Breast epithelium (tissue), 3 donors: ENCODE results near the gene PDZRN3.

Source experiments
- CTCF ChIP-seq, 3 donors: fragments of 450-650 bp; IDR thresholded peaks; one replicate each; pipeline ENCODE4 v1.5.1; 2016 to 2017; ENCODE audit warnings: antibody characterized with exemption in 3 of 3, mild to moderate bottlenecking in 3 of 3, moderate library complexity in 3 of 3
- POLR2AphosphoS5 ChIP-seq, 3 donors: sonication (generic); formaldehyde crosslinking; IDR thresholded peaks; one replicate each; pipeline ENCODE4 v1.6.1; 2017; ENCODE audit warnings: antibody characterized with exemption in 3 of 3

GRCh38 chr3:73575519-73575918 lies 49.2 kb downstream of the PDZRN3 start:
- TF ChIP-seq CTCF (IDR thresholded peaks at IDR 0.05), result no peak
- TF ChIP-seq POLR2AphosphoS5 (IDR thresholded peaks at IDR 0.05), result no peak
